ENCODE results near the gene TGFBI.

Gene TGFBI

DNA sequence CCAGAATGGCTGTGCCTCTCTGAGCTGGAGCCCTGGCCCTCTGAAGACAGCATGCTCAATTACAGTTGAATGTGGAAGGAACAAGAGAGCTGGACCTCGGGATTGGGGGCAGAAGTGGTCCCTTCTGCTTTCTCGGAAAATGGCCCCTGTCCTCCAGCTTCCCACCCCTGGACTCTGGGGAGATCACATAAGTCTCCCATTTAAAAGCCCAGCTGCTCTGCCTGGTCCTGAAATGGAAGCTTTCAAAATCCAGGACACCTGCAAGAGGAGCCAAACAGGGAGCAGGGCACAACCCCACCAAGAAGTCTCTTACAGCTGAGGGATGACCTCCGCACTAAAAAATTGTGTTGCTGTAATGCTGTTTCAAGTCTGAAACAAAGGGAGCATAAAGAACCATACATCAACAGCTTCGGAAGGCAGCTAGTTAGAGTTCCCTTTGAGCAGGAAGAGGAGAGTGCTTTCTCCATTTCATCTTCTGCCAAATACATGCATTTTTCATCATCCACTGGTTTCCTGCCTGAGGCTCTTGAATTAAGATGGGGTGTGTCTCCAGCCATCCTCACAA, 48.2 kb downstream of the TGFBI start:
- TF ChIP-seq, protein P1, sequence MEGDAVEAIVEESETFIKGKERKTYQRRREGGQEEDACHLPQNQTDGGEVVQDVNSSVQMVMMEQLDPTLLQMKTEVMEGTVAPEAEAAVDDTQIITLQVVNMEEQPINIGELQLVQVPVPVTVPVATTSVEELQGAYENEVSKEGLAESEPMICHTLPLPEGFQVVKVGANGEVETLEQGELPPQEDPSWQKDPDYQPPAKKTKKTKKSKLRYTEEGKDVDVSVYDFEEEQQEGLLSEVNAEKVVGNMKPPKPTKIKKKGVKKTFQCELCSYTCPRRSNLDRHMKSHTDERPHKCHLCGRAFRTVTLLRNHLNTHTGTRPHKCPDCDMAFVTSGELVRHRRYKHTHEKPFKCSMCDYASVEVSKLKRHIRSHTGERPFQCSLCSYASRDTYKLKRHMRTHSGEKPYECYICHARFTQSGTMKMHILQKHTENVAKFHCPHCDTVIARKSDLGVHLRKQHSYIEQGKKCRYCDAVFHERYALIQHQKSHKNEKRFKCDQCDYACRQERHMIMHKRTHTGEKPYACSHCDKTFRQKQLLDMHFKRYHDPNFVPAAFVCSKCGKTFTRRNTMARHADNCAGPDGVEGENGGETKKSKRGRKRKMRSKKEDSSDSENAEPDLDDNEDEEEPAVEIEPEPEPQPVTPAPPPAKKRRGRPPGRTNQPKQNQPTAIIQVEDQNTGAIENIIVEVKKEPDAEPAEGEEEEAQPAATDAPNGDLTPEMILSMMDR (IDR thresholded peaks at IDR 0.05; ENCODE audit: low read depth, low read length) = no peak
- no peak for DNase-seq (ENCODE audit: extremely low read depth, low read depth)

DNA sequence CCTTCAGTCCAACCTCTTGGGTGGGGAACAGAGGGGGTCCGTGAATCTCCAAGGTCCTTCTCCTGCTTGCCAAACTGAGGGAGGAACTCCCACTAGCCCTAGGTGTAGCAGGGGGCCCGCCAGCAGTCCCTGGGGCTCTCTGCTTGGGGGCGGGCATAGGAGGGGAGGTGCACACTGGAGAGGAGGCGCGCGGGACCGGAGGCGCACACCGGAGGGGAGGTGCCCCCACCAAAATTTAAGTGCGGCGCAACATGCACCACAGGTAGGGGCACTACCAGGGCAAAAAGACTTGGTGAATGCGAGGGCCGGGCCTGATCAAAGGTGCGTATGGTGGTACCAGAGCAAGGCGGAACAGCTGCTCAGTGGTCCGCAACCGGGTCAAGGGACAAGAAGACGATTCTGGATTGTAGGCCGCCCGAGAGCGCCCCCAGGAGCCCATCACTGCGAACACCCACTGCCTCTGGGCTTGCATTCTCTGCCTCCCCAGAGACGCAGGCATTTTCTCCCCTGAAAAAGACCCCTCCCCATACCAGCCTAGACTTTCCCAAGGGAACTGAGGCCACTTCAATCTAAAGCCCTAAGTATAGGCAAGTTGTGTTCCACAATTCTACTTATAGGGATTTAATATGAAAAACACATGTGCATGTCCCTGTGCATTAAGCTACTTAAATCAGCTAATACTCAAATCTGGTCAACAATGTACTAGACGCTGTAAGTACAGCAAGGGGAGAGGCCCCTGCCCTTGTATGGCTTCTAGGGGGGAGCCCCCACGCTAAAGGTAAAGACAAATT, 50.6 kb downstream of the TGFBI start:
- DNase-seq (ENCODE audit: extremely low read depth, low read depth) = no peak
- TF ChIP-seq, protein P1 (IDR thresholded peaks at IDR 0.05; ENCODE audit: low read depth, low read length) = no peak

DNA sequence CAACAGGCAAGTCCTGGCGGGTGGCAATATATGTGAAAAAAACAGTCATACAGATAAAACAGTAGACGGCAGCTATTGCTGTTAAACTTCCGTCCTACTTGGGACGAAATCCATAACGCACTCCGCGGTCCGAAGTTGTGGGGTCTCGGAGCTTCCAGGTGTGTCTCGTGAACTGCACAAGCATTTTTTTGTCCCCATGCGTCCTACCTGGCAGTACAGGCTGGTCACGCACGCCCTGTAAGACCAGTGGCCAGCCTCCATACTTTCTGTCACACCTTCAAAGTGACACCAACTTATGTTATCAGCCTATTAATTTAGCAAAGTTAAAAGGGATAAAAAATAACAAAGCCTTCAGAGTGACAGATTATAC, 51.3 kb downstream of the TGFBI start:
- no peak for DNase-seq (ENCODE audit: extremely low read depth, low read depth)
- TF ChIP-seq, protein P1 (IDR thresholded peaks at IDR 0.05; ENCODE audit: low read depth, low read length) = no peak

DNA sequence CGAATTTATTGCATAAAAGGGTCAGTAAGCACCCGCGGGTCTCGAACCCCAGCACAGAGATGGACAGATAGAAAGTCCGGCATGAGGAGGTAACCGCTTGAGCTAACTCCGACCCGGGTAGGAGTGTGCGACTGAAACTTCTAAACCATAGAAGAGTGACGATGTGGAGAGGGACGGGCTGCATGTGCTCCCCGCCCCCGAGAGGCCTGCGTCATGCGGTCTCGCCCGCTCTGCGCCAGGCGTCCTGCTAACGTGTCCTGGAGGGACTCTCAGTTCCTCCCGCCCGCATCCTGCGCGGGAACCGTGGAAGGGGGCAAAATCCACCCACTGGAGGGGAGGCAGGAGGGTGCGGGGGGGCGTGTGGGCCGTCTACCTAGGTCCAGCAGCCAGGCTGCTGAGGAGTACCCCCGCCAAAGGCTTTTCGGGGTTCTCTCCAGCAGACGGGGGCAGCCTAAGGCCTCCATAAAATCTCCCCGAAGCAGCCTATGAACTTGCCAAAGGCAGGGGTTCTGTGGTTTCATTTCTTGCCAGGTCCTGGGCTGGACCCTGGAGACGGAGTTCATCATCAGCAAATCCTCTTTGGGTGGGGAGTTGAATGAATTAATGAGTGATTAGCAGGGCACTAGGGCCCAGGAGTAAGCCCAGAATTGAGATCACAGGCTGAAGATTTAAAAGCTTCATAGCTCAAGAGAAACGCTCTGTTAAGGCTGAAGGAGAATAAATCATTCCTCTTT, 51.9 kb downstream of the TGFBI start:
- TF ChIP-seq, protein P1 (IDR thresholded peaks at IDR 0.05; ENCODE audit: low read depth, low read length) = no peak
- peak; percentile 78 for DNase-seq (ENCODE audit: extremely low read depth, low read depth)

DNA sequence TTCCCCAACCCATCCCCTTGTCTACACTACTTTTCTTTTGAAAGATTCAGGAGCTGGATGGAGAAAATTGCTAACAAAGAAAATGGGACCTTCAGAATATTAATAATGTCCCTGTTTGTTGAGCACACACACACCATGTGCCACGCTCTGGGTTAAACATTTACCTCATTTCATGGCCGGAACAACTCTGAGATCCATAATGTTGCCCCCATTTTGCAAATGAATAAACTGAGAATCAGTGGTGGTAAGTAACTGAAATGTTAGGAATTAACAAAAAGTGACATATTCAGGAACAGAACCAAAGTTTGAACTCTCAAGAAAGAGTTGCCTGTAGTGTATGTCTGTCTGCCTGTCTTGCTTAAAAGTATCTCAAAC, 52.4 kb downstream of the TGFBI start:
- TF ChIP-seq, protein P1 (IDR thresholded peaks at IDR 0.05; ENCODE audit: low read depth, low read length) = no peak
- no peak for DNase-seq (ENCODE audit: extremely low read depth, low read depth)

DNA sequence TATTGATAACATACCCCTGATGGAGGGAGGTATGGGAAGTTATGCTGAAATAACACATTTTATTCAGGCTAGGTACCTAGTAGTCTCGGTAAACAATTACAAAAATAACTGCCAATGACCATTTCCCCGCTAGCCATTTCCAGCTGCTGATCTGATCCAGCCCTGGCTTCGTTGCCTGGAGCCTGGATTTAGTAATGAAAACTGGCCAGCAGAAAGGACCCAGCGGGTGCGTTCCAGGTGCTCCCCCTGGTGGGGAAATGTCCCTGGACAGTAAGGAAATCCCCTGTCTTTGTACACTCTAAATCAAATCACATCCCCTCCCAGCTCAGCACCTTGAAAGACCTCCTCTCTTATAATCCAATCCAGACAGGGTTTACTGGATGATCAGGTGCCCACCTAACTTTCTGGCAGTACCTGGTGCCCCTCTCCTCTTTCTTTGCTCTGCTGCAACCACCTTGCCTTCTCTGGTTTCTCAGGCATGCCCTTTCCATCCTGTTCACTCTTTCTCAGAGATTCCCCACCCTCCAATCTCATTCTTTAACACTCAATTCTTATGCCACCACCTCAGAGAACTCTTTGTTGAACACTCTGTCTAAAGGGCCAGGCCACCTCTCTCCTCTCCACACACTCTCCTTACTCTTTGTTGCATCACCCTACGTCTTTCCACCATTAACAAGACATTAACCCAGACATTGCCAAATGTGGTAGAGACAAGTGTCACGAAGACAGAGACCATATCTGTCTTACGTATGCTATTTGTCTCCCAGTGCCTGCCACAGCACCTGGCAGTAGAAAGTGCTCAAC, 53.8 kb downstream of the TGFBI start:
- TF ChIP-seq, protein P1 (IDR thresholded peaks at IDR 0.05; ENCODE audit: low read depth, low read length) = peak; percentile 92

More for the DNA sequence above, 53.8 kb downstream of the TGFBI start:
- peak; percentile 54 for DNase-seq (ENCODE audit: extremely low read depth, low read depth)
